ENCODE data around the gene RPL10.

GRCh38 chrX:154444755-154445246 lies 46.6 kb downstream of the RPL10 start:
- TF ChIP-seq CTCF (IDR thresholded peaks at IDR 0.05): no peak
- no peak for TF ChIP-seq POLR2A (IDR thresholded peaks at IDR 0.05)

All from thyroid gland (tissue), 4 donors.